GM12892 (cell line): ENCODE data around the gene TMEM132E.

Source experiments
- DNase-seq: peaks from one replicate; pipeline ENCODE4 v3.0.0; 2011; ENCODE audit not compliant: insufficient read length
- FAIRE-seq: peaks from 2 replicates; lab custom pipeline; 2011; peaks lifted over from hg19 to GRCh38; lab: Jason Lieb, UNC
- POLR2A ChIP-seq: IDR thresholded peaks from 2 replicates; pipeline ENCODE4 v1.6.1; 2011; ENCODE audit warnings: low read depth, low read length, control low read depth
- POLR2AphosphoS5 ChIP-seq: IDR thresholded peaks from 2 replicates; pipeline ENCODE4 v1.6.1; 2011; ENCODE audit warnings: low read depth, low read length, control low read depth
- TAF1 ChIP-seq: IDR thresholded peaks from 2 replicates; pipeline ENCODE4 v1.6.1; 2011; ENCODE audit warnings: low read depth, mild to moderate bottlenecking, control low read depth, low read length, borderline replicate concordance

The TMEM132E gene

DNA sequence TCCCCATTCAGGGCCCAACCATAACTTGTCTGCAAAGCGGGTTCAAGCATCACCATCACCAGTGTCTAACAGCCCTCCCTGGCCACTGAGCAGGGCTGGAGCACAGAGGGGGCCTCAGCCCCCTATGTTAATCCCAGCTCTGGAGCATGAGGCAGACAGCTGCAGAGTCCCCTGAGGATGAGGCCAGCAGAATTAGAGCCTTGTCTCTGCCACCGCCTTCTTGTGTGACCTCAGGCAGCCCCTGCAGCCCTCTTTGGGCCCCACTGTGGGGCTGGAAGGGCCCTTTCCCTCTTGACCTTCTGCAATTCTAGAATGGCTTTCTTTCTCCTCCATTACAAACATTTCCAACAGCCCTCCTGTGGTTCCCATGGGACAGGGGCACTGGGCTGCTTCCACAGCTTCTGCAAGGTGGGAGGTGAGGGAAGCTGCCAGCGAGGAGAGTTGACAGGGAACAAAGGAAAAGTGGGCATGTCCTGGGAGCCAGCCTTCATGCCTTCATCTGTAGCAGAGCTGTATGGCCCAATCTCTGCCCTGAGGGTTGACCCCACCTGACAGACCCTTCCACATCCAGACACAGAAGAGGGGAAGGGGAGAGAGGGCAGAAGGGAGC lies 65.7 kb downstream of the TMEM132E start:
- no peak for DNase-seq
- no peak for FAIRE-seq
- TF ChIP-seq POLR2AphosphoS5 (no peak), POLR2A (no peak), TAF1 (no peak)

DNA sequence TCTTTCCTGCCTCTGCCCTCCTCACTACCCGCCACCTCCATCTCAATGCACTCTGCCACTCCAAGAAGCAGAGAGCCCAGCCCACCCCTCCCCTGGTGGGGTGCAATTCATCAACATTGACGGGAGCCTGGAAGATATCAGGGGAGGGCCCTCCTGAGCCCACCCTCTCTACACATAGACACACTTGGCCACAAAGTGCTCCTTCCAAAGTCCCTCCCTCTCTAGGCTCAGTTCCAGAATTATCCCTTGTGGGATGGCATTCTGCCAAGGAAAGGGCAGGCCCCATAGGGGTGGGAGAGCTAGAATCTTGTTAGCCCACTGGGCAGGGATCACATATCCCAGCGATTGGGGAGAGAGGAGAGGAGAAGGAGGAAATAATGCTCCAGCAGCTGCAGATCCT lies 66.2 kb downstream of the TMEM132E start:
- TF ChIP-seq TAF1 (no peak), POLR2AphosphoS5 (no peak)
- DNase-seq: no peak
- FAIRE-seq: no peak

DNA sequence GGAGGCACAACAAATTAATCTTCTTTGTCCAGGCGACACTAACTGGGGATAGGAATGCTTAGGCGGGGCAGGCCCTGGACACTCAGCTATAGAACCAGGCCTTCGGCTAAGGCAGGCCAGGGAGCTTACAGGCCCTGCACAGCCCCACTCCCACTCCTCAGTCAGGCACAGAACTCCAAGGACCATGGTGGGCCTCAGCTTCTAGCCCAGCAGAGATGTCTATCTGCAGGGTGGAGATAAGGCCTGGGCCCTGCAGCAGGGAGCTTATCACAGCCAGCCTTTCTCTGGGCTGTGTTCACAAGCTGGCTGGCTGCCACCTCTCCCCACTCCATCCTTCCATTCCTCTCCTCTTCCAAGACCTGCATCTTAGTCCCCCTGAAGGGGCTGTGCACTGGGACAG lies 68.1 kb downstream of the TMEM132E start:
- no peak for DNase-seq
- no peak for FAIRE-seq
- TF ChIP-seq POLR2AphosphoS5 (no peak), POLR2A (no peak), TAF1 (no peak)

DNA sequence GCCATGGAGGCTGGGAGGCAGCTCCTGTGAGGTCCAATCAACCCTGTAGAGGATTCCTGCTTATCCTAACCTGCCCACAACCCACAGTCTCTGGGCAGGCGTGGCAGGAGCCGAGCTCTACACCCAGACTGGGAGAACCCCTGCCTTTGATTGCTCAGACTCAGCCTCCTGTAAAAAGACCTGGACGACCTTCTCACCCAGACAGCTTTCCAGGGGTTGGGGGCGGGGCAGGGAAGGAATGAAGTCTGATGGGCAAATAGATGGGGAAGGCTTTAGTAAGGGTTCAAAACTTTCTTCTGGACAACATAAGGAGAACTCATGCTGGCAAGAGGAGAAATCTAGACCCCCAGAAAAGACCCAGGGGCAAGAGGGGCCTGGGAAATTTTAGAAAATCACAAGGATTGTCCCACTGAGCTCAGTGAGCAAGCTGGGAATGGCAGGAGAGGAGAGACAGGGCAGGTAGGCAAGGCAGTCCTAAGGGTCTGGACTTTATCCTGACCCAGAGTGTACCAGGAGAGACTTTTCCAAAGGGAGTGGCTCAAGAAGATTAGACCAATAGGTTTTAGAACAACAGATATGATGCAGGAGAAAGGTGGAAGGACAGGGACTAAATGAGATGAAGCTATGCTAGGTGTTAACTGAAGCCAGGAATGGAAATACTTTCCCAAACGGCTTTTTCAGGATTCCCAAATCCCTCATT lies 70.8 kb downstream of the TMEM132E start:
- TF ChIP-seq POLR2A (no peak), POLR2AphosphoS5 (no peak), TAF1 (no peak)
- no peak for DNase-seq
- no peak for FAIRE-seq

DNA sequence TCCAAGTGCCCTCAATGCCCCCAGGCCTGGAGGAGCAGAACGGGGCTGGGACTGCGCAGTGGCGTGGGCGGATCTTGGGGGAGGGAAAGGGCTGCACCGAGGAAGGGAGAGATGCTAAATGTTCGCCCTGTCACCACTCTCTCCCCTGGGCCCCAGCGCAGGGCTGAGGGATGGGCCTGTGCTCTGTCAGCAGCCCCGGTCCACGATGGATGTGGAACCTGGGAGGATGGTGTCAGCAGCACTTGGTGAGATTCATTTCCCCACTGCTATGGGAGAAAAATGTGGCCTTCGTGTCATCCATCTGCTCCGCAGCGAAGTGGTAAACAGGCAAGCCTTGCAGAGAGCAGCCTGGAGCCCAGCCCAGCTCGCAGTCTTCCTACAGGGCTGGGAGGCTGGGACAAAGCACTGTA lies 72.0 kb downstream of the TMEM132E start:
- TF ChIP-seq TAF1 (no peak), POLR2AphosphoS5 (no peak), POLR2A (no peak)
- no peak for DNase-seq
- FAIRE-seq: no peak

DNA sequence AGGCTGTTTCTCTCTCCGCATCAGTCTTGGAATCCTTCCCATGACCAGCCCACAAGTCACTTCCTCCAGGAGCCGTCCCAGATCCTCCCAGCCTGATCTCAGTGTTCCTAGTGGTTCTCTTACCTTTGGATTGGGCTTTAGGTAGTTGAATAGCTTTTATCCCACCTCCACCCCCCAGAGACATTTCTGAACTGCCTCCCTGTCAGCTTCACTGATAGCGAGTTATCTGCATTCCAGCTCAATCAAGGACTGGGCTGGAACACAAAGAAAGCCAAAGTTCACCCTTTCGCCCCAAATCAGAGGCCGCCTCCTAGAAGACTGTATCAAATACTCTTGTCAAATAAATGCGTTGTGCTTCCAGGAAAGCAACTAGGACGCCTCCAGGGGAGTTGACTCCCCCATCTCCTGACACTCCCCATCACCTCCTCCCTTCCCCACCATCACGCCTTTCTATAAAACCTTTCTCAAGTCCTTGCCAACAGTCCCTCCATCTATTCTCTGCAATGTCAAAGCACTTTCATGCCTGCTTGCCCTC lies 72.7 kb downstream of the TMEM132E start:
- FAIRE-seq (no peak), DNase-seq (no peak)
- TF ChIP-seq POLR2AphosphoS5: no peak
- TF ChIP-seq POLR2A: no peak
- no peak for TF ChIP-seq TAF1

DNA sequence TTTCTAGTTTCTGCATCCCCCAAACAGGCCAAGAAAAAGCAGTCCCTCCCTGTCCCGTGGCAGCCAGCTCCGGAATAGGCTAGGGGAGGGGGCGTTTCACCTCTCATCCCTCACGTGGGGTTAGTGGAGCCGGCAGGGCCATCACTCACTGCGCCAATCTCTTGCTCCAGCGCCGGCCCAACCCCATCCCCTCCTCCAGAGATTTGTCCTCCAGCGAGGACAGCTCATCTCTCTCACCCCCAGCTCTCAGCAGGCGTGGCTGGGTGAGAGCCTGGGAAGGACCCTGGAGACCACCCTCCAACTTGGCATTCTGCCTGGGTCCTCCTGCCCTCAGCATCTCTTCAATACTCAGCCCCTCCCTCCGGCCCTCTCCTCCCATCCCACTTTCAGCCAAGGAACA lies 74.1 kb downstream of the TMEM132E start:
- no peak for DNase-seq
- FAIRE-seq: no peak
- no peak for TF ChIP-seq POLR2AphosphoS5
- no peak for TF ChIP-seq TAF1

DNA sequence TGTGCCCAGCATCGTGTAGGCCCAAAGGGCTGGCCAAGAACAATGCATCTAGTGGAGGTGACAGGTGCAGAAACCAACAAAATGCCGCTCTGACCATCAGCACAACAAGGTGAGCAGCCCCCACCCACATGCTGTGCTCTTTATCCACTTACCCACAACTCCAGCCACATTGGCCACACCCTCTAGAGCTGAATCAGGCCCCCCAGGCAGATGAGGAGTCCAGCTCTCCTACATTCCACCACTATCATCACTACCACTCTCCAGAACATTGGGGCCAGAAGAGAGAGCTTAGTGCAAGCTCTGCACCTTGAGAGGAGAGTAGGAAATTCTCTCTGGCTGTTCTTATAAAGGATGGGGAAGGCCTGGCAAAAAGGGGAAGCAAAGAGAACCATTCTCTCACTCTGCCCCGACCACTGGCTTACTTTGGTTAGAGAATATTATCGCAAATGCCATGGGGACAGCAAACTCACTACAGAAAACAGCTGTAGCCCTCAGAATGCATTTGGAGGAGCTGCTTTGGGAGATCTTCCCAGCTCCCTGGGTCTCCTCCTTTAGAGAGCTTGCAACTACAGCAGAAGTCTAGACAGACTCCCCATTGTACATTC lies 75.0 kb downstream of the TMEM132E start:
- FAIRE-seq (no peak), DNase-seq (no peak)
- TF ChIP-seq TAF1: no peak
- no peak for TF ChIP-seq POLR2AphosphoS5
- TF ChIP-seq POLR2A: no peak

DNA sequence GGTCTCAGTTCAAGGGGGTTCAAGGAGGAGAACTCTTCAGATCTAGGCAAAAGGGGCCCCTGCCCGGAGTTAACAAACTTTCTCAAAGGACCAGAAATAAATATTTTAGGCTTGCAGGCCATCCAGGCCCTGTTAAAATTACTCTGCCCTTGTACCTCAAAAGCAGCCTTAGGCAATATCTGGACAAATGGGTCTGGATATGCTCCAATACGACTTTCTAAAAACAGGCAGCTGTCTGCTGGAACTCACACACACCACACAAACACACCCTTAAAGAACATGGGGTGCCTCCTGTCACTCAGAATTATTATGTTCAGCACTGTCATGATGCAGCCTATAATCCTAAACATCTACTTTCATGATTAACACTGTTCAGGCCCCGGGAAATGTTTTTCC lies 75.5 kb downstream of the TMEM132E start:
- no peak for DNase-seq
- no peak for FAIRE-seq
- TF ChIP-seq TAF1: no peak
- TF ChIP-seq POLR2AphosphoS5: no peak
- TF ChIP-seq POLR2A: no peak

DNA sequence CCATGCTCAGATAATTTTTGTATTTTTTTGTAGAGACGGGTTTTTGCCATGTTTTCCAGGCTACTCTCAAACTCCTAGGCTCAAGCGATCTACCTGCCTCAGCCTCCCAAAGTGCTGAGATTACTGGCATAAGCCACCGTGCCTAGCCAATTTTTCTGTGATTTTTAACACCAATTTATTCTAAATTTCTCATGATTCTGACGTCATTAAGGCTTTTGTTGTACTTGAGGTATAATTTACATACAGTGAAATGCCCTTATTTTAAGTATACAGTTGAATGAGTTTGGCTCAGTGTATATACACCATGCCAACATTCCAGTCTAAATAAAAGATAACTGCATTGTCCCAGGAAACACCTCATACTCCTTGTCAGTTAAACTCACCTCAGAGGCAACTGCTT lies 77.4 kb downstream of the TMEM132E start:
- no peak for DNase-seq
- FAIRE-seq: no peak
- no peak for TF ChIP-seq POLR2AphosphoS5
- no peak for TF ChIP-seq TAF1
- no peak for TF ChIP-seq POLR2A

DNA sequence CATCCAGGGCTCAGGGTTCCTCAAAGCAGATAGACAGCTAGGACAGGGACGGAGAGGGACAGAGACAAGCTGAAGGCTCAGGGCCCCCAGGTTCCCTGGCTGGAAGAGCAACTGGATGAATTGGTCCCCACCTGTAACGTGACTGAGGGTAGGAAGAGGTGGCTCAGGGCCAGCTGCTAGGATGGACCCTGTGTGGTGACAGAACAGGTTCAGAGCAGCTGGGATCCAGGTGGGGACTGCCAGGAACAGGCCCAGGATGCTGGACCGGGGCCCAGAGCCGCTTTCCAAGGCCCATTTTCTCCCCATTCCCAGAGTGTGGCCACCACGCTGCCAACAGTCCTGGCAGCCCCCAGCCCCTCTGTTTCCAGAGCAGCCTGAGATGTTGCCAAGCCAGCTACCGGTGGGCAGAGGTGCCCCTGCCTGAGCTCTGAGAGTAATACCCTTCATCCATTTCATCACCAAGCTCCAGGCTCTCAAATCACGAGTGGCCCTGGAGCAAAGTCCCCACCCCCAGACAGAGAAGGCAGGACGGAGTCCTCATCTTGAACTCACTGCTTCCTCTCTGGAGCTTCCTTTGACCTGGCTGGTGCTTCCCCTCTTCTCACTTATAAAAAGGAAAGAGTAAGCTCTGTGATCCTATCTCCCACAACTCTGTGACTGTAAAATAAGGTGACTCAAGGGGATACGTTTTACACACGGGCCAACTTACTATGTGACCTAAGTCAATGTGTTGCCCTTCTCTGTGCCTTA lies 79.6 kb downstream of the TMEM132E start:
- TF ChIP-seq TAF1 (no peak), POLR2A (no peak), POLR2AphosphoS5 (no peak)
- DNase-seq: no peak
- FAIRE-seq: no peak

DNA sequence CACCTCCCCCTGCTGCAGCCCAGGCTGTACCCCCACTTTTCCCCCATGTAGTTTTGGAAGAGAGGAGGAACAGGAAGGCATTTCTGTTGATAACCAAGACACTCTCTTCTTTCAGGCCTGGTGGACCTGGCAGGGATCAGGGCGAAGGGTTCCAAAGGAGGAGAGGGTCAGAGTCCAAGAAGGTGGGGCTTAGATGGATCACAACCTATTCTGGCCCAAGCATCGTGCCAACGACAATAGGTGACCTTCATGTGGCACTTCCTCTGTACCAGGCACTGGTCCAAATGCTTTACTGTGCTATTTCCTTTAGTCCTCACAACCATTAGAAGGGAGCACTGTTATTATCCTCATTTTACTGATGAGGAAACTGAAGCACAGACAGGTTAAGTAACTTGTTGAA lies 84.3 kb downstream of the TMEM132E start:
- FAIRE-seq: no peak
- DNase-seq: no peak
- TF ChIP-seq POLR2A: no peak
